Activated CD8-positive, alpha-beta memory T cell treated with anti-CD3 and anti-CD28 coated beads, Interleukin-2, amount 50 U/mL, for 24 hours (primary cell): ENCODE results near the gene ABCB8.
A peak's percentile ranks its signal among the peaks of the same experiment; 100 is the strongest.
"Not testable (repeated sequence)": the region's sequence is repeated elsewhere in the genome, so short reads cannot be mapped to it uniquely, and the experiment has no call there.

ENCODE experiments used
- DNase-seq: peaks from one replicate; pipeline ENCODE4 v3.0.0-alpha.2; 2020; ENCODE audit errors: extremely low read depth

The ABCB8 gene

DNA sequence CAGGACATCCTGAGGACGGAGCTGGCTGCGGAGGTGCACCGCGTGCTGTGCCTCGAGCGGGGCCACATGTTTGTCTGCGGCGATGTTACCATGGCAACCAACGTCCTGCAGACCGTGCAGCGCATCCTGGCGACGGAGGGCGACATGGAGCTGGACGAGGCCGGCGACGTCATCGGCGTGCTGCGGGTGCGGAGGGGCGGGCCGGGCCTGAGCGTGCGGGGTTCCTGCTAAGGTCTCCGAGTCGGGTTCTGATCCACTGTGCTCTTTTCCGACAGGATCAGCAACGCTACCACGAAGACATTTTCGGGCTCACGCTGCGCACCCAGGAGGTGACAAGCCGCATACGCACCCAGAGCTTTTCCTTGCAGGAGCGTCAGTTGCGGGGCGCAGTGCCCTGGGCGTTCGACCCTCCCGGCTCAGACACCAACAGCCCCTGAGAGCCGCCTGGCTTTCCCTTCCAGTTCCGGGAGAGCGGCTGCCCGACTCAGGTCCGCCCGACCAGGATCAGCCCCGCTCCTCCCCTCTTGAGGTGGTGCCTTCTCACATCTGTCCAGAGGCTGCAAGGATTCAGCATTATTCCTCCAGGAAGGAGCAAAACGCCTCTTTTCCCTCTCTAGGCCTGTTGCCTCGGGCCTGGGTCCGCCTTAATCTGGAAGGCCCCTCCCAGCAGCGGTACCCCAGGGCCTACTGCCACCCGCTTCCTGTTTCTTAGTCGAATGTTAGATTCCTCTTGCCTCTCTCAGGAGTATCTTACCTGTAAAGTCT is 14.3 kb upstream of the ABCB8 start:
- peak; percentile 61 for DNase-seq

DNA sequence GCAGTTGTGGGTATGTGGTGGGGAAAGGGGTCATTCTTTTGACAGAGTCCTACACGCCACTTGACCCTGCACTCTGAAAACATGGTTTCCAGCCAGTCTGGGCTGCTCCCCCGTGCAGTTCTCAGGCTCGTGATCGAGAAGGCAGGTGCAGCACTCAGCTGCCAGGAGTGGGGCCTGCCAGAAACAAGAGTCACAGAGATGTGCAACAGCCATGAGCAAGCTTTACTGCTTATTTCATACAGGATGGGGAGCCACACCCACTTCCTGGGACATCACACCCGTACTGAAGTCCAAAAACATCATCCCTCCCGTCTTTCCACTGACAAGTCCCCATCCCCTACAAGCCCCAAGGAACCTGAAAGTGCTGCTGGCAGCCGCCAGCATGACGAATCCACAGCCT is 13.3 kb upstream of the ABCB8 start:
- no peak for DNase-seq

DNA sequence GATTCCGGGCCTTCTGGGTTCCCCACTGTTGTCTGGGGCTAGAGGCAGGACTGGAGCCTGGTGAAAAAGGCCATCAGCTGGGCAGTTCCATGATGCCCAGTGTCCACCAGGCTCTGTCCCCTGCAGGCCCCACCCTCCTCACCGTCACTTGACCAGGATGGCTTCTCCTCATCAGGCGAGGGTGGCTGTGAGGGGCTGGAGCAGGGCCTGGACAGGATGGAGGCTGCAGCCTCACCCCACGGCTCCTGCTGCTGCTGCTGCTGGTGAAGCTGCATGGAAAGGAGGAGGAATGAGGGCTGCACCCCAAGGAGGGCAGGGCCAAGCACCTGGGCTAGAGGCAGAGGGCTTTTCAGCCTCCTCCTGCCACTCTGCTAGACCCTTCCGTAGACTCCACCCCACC is 12.3 kb upstream of the ABCB8 start:
- no peak for DNase-seq

DNA sequence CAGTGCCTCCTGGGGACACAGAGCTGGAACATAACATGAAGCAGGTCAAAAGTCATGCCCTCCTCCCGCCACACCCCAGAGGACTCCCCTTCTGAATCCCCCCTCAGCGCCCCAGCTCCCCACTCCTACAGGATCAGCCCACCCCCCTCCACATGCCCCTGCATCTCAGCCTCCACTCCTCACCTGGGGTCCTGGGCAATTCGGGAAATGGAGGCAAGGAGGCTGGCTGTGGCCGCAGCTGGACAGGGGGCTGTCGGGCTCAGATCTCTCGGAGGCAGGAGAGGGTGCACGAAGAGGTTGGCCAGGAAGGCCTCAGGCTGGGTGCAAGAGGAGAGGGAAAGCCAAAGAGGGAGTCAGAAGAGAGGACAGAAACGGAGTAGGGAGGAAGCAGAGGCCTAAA is 11.7 kb upstream of the ABCB8 start:
- no peak for DNase-seq

DNA sequence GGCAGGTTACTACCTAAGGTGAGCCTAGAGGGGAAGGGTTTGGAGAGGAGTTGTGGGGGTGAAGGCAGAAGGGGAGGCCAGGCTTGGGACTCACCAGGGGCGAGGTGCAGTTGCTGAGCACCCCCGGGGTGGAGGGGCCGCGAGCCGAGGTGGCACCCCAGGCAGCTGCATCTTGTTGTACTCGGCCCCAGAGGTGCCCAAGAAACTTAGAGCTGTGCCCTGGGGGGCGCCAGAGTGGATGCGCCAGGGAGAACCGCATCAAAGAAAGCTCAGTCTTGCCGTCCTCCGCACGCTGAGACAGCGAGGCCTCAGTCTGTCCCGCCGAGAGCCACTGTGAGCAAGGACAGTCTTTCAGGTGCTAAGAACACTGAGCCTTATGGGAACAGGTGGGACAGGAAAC is 11.3 kb upstream of the ABCB8 start:
- no peak for DNase-seq

DNA sequence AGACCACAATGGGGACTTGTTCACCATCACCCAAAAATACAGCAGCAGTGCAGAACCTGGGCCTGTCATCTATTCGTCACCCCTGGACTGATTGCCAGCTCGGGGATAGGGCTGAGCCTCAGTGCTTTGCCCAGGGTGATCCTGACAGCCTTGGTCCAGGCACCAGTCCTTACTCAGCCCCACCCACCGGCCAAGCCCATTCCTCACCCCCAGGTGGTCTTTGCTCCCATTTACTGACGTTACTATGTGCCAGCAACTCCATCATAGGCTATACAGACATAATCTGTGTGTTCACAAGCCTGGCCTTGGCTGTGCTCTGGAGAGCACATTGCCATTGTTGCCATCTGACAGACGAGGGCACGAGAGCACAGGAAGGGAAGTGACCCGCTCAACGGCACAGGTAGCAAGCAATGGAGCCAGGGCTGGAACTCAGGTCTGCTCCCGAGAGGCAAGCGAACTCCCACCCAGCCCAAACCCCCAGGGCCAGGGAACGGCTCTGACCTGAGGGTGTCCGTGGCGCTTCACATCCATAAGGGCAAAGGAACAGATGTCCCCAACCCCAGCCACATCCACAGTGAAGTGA is 10.8 kb upstream of the ABCB8 start:
- no peak for DNase-seq

DNA sequence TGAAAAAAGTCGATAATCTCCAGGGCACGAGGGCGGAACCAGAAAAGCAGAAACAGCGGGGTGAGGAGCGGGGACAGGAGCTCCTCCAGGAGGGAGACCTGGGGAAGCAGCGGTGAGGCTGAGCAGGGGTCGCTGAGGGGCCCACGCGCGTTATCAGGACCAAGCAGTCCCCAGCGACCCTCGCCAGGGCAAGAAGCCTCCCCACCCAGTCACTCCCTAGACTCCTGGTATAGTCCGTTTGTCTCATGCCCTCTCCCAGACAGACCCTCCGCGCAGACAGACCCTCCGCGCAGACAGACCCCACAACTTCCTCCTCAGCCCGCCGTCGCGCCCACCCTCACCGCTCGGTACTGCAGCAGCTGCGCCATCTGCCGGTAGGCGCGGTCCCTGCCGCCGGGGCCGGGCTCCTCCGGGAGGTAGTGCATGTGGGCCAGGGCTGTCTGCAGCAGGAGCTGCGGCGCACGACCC is 10.3 kb upstream of the ABCB8 start:
- DNase-seq = peak; percentile 51

DNA sequence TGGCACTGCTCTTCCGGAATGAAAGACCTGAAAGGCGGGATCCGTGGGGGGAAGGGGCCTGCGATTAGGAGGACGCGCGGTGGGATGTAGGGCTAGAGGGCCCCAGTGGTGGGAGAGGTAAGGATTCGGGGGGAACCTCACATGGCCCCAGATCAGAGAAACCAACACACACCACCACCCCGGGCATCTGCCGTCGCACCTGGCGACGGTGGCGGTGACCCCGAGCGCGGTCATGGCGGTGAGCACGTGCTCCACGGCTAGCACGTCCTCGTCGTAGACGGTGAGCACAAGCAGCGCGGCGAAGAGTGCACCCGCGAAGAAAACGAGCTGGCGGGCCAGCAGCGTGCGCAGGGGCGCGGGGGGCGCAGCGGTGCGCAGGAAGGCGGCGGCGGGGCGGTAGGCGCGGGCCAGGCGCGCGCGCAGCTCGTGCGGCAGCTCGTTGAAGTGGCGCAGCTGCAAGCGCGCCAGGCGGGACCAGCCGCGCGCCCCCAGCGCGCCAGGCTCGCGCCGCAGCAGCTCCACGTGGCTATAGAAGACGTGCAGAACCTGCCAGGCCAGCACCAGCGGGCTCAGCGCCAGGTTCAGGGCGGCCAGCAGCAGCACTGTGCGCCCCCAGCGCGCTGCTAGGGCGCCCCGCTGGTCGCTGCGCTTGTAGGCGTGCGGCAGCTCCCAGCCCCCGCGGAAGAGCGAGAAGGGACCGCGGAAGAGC is 9.7 kb upstream of the ABCB8 start:
- no peak for DNase-seq

DNA sequence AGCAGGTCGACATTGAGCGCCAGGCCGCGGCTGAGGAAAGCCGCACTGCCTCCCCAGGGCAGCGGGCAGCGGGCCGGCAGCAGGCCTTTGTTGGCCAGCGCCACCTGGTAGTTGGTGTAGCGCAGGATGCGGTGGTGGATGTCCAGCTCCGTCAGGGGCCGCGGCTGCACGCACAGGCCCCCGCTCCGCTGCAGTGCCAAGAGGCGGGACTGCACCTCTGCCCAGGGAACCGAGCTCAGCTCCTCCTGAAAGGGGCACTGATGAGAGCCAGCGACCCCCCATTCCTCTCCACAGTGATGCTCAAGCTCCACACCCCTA is 9.2 kb upstream of the ABCB8 start:
- DNase-seq = no peak

DNA sequence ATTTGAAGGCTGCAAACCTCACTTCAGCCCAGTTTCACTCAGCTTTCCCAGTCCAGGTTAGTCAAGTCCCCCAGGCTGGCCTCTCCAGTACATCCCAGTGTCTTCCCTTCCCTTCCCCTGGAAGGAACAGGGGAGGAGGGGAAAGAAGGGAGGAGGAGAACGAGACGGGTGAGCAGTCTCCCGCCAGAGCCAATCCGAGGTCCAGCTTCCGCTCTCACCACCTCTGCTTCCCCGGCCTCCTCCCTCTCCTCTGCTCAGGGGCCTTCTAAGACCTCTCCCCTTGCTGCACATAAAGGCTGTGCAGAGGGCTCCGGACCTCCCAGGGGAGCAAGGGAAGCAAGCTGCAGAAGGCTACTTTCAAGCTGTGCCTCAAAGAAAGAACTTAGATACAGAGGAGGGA is 8.0 kb upstream of the ABCB8 start:
- no peak for DNase-seq

DNA sequence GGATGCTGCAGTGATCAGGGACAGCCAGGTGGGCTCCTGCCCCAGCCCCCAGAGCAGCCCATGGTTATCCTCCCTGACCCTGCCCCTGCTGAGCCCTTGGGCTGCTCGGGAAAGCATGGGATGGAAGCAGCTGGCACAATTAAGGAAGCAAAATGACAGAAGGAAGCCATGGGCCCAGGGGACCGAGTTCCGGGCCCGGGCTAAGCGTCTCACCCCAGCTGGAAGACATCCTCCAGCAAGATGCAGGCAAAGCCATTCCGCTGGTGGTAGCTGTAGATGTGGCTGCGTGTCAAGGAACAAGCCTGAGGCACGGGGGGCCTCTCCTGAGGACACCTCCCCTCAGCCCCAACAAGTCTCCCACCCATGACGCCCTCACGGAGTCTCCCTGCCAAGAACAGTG is 5.0 kb upstream of the ABCB8 start:
- no peak for DNase-seq

DNA sequence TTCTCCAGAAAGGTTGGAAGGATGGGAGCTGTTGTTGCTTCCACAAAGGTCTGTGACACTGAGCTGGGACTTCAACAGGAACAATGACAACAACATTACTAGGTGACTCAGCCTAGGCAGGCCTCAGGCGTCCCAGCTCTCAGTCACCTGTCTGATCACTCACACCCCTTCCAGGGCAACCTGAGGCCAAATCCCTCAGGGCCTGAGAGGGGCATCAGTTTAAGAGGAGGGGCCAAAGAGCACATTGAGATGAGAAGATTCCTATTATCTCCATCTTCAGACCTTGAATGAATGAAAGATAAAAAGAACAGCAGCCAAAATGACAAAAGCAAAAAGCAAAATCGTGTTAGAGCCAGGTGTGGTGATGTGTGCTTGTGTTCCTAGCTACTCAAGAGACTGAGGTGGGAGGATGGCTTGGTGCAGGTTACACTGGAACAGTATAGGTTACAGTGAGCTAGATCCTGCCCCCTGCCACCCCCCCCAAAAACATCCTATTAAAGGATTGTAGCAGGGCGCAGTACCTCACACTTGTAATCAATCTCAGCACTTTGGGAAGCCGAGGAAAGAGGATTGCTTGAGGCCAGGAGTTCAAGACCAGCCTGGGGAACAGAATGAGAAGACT is 3.7 kb upstream of the ABCB8 start, which contains the start of gene ATG9B:
Gene ATG9B (minus strand): TSS at position 60 of the 622 bp plus-strand sequence. CDS start 71 bp downstream, outside the sequence.
- no peak for DNase-seq

DNA sequence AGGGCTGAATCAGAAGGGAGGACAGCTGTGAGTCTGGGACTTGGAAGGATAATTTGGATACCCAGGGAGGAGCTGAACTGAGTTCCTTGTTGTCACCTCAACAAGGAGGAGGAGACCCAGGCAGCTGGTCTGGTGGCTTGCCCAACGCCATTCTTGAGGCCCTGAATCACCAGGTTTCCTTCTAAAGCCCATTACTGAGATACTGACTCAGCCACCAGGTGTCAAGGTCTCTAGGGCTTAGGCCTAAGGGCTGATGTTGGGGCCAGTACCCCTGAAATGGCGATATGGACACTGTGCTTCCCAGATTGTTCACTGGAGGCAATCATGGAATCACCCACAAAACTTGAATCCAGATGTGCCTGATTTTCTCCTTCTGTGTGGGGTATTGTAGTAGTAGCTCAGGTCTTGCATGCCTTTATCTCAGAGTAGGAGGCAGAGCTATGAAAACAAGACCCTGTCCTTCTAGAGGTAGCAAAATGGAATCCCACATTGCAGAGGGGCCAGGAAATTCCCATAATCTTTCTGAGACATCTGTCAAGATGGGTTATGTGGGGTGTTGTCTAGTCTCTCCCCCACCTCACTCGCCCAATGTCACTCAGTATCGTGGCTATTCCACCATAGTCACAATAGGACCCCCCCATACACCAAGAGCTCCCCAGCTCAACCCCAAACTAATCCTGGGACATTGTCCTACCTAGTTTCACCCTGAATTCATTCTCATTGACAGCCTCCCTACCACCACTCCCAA is 2.2 kb upstream of the ABCB8 start:
- no peak for DNase-seq

DNA sequence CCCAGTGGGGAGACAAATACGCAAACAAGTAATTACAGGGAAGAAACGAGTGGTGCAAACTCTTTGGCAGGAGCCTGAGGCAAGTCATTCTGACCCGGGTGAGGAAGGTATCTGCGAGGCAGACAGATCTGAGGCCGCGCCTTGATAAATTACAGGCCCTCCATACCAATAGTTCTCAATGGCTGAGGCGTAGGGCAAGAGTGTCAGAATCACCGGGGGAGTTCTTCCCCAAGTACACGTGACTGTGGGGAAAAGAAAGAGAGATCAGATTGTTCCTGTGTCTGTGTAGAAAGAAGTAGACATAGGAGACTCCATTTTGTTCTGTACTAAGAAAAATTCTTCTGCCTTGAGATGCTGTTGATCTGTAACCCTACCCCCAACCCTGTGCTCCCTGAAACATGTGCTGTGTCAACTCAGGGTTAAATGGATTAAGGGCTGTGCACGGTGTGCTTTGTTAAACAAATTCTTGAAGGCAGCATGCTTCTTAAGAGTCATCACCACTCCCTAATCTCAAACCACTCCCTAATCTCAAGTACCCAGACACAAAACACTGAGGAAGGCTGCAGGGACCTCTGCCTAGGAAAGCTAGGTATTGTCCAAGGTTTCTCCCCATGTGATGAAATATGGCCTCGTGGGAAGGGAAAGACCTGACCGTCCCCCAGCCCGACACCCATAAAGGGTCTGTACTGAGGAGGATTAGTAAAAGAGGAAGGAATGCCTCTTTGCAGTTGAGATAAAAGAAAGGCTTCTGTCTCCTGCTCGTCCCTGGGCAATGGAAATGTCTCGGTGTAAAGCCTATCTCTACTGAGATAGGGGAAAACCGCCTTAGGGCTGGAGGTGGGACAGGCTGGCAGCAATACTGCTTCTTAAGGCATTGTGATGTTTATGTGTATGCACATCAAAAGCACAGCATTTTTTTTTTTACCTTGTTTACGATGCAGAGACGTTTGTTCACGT is 1.2 kb upstream of the ABCB8 start:
- not testable (repeated sequence) for DNase-seq

DNA sequence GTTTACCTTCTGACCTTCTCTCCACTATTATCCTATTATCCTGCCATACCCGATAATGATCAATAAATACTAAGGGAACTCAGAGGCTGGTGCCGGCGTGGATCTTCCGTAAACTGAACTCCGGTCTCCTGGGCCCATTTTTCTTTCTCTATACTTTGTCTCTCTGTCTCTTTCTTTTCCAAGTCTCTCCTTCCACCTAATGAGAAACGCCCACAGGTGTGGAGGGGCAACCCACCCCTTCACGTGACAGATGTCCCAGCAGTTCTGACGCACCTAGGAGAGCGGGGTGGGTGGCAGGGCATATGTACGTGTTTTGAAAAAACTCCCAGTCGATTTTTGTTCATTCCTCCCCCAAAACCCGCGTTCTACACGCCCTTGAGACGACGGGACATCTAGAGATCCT is 521 bp upstream of the ABCB8 start:
- not testable (repeated sequence) for DNase-seq

DNA sequence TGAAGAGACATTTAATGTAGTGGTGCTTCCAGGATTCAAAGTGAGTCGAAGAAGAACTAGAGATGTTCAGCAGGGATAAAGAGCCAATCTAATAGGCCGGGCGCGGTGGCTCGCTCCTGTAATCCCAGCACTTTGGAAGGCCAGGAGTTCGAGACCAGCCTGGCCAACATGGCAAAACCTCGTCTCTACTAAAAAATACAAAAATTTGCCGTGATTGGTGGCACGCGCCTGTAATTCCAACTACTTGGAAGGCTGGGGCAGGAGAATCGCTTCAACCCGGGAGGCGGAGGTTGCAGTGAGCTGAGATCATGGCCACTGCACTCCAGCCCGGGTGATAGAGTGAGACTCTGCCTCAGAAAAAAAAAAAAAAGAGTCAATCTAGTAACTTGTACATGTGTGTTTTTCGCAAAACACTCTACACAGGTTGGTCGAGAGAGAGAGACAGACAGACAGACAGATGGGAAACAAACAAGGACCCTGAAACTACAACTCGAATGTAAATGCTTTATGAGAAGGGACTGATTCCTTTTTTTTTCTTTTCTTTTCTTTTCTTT is 775 bp downstream of the ABCB8 start:
- no peak for DNase-seq

DNA sequence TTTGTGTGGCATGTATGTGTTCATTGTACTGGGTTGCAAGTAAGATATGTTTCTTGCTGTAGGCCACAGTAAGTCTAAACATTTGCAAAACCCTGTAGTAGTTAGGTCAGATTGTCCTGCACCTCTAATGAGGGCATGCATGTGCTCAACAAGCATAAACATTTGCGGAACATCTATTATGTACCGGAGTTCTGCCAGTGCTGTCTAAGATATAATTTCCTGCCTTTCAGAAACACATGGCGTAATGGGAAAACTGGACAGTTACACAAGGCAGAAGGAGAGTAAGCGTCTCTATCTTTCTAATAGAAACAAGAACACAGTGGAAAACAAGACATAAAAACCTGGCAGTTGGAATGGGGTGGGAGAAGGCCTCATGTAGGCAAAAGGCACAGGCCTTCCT is 2.8 kb downstream of the ABCB8 start:
- DNase-seq = no peak

DNA sequence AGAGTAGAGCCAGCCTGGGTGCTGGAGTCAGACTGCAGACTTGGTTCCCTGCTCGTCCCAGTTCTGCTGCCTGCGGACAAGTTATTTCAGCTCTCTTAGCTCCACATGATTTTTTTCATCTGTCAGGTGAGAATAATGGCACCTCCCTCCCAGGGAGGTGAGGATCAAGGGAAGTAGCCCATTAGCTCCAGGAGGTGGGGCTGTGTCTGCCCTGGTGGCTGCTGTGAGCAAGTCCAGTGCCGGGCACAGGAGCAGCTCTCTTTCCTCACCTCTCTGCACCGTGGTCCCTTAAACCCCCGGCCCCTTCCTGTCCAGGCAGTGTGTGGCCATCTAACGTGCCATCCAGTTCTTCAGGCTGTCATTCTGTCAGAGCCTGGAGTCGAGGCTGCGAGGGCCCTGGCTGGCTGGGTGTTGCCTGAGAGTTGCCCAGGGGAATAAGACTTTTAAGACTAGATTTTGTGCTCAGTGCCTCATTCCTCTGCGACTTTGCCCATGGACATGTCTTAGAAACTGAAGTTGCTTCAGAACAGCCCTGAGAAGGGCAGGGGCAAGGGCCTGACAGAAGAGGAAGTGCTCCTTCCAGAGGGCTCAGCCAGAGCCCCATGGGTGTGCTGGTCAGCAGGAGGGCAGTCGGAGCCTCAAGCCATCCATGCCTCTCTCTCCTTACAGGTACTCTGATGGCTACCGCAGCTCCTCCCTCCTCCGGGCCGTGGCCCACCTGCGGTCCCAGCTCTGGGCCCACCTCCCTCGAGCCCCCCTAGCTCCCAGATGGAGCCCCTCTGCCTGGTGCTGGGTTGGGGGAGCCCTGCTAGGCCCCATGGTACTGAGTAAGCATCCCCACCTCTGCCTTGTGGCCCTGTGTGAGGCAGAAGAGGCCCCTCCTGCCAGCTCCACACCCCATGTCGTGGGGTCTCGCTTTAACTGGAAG is 5.0 kb downstream of the ABCB8 start:
- no peak for DNase-seq

DNA sequence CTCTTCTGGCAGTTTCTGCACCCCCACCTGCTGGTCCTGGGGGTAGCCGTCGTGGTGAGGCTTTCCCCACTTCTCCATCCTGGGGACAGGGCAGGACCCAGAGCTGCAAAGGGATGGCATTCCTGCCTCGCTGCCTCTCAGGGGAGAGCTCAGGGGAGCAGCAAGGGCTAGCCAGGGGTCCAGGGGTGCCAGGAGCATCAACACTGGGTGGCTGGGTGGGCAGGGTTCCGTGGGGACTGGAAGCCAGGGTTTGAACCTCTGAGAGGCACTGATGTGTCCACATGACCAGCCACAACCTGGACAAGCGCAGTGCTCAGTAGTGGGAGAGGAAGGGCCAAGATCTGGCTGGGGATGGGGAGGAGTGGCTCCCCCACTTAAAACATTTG is 5.6 kb downstream of the ABCB8 start:
- no peak for DNase-seq
